Retinal pigment epithelial cell (primary cell): ENCODE results near the gene SLC15A1.

ENCODE experiments used
- DNase-seq: peaks from one replicate; pipeline ENCODE4 v3.0.0-alpha.2; 2010; ENCODE audit warnings: low read depth
- H3K4me3 ChIP-seq: 2 replicates; pipeline ENCODE4 v1.5.1; 2011; ENCODE audit warnings: mild to moderate bottlenecking, low read length, control low read depth, moderate library complexity
- CTCF ChIP-seq: conservative IDR thresholded peaks from 2 replicates; pipeline ENCODE4 v1.5.1; 2011; ENCODE audit warnings: low read depth, low read length, control low read depth, inconsistent platforms

Gene SLC15A1

GRCh38 chr13:98752467-98753290 lies at the start of gene SLC15A1:
TSS of gene SLC15A1 (minus strand) at chr13:98752672. CDS start at chr13:98752598, 74 bp downstream.
- TF ChIP-seq CTCF, result no peak
- H3K4me3 ChIP-seq, result peak within 1 kb of the TSS; percentile 31
- no peak for DNase-seq

- H3K4me3 ChIP-seq, result no peak overlapping the region
- TF ChIP-seq CTCF, result no peak
- DNase-seq, result no peak
These were observed 49.4 kb upstream of the SLC15A1 start for GRCh38 chr13:98801626-98802418.

GRCh38 chr13:98800078-98800477 lies 47.6 kb upstream of the SLC15A1 start:
- H3K4me3 ChIP-seq, result no peak overlapping the region
- no peak for TF ChIP-seq CTCF
- DNase-seq, result no peak

- DNase-seq, result no peak
- H3K4me3 ChIP-seq, result no peak overlapping the region
- no peak for TF ChIP-seq CTCF
These were observed 46.6 kb upstream of the SLC15A1 start for GRCh38 chr13:98798849-98799645.

- no peak overlapping the region for H3K4me3 ChIP-seq
- no peak for TF ChIP-seq CTCF
- DNase-seq, result no peak
These were observed 45.0 kb upstream of the SLC15A1 start for GRCh38 chr13:98797456-98797855.

- H3K4me3 ChIP-seq, result no peak overlapping the region
- DNase-seq, result no peak
- TF ChIP-seq CTCF, result no peak
These were observed 44.3 kb upstream of the SLC15A1 start for GRCh38 chr13:98796798-98797197.
